GM12892 (cell line): ENCODE results near the gene SLIT3.

Experiments used
- DNase-seq: peaks from one replicate; pipeline ENCODE4 v3.0.0; 2011; ENCODE audit not compliant: insufficient read length
- FAIRE-seq: peaks from 2 replicates; lab custom pipeline; 2011; peaks lifted over from hg19 to GRCh38; lab: Jason Lieb, UNC
- POLR2A ChIP-seq: IDR thresholded peaks from 2 replicates; pipeline ENCODE4 v1.6.1; 2011; ENCODE audit warnings: low read depth, low read length, control low read depth
- POLR2AphosphoS5 ChIP-seq: IDR thresholded peaks from 2 replicates; pipeline ENCODE4 v1.6.1; 2011; ENCODE audit warnings: low read depth, low read length, control low read depth
- TAF1 ChIP-seq: IDR thresholded peaks from 2 replicates; pipeline ENCODE4 v1.6.1; 2011; ENCODE audit warnings: low read depth, mild to moderate bottlenecking, control low read depth, low read length, borderline replicate concordance

The SLIT3 gene

GRCh38 chr5:169072233-169072632 is 228.7 kb downstream of the SLIT3 start:
- DNase-seq (no peak), FAIRE-seq (no peak)
- no peak for TF ChIP-seq TAF1
- no peak for TF ChIP-seq POLR2AphosphoS5
- TF ChIP-seq POLR2A: no peak

GRCh38 chr5:169070413-169070812 is 230.5 kb downstream of the SLIT3 start:
- FAIRE-seq (no peak), DNase-seq (no peak)
- TF ChIP-seq POLR2AphosphoS5 (no peak), TAF1 (no peak), POLR2A (no peak)

GRCh38 chr5:169067751-169068173 is 233.2 kb downstream of the SLIT3 start:
- no peak for FAIRE-seq
- DNase-seq: no peak
- no peak for TF ChIP-seq TAF1
- no peak for TF ChIP-seq POLR2AphosphoS5
- no peak for TF ChIP-seq POLR2A

GRCh38 chr5:169065400-169065799 is 235.5 kb downstream of the SLIT3 start:
- no peak for FAIRE-seq
- no peak for TF ChIP-seq TAF1
- TF ChIP-seq POLR2A: no peak
- TF ChIP-seq POLR2AphosphoS5: no peak
- DNase-seq: no peak

GRCh38 chr5:169064093-169064492 is 236.8 kb downstream of the SLIT3 start:
- DNase-seq (no peak), FAIRE-seq (no peak)
- no peak for TF ChIP-seq POLR2A

GRCh38 chr5:169063316-169063953 is 237.5 kb downstream of the SLIT3 start:
- DNase-seq (no peak), FAIRE-seq (no peak)
- no peak for TF ChIP-seq POLR2AphosphoS5

GRCh38 chr5:169062690-169063089 is 238.2 kb downstream of the SLIT3 start:
- FAIRE-seq (no peak), DNase-seq (no peak)
- no peak for TF ChIP-seq TAF1
- TF ChIP-seq POLR2AphosphoS5: no peak
- TF ChIP-seq POLR2A: no peak

- FAIRE-seq: no peak
- TF ChIP-seq TAF1 (no peak), POLR2AphosphoS5 (no peak), POLR2A (no peak)
- DNase-seq: no peak
Measured at GRCh38 chr5:169054506-169054905, 246.4 kb downstream of the SLIT3 start.

- DNase-seq (no peak), FAIRE-seq (no peak)
- no peak for TF ChIP-seq POLR2AphosphoS5
- no peak for TF ChIP-seq TAF1
- TF ChIP-seq POLR2A: no peak
Measured at GRCh38 chr5:169052207-169052606, 248.7 kb downstream of the SLIT3 start.

GRCh38 chr5:169051351-169051750 is 249.6 kb downstream of the SLIT3 start:
- FAIRE-seq (no peak), DNase-seq (no peak)
- no peak for TF ChIP-seq TAF1
- TF ChIP-seq POLR2A: no peak
- TF ChIP-seq POLR2AphosphoS5: no peak

GRCh38 chr5:169050636-169051035 is 250.3 kb downstream of the SLIT3 start:
- FAIRE-seq (no peak), DNase-seq (no peak)
- TF ChIP-seq TAF1 (no peak), POLR2AphosphoS5 (no peak), POLR2A (no peak)

GRCh38 chr5:169050146-169050571 is 250.8 kb downstream of the SLIT3 start:
- DNase-seq (no peak), FAIRE-seq (no peak)
- TF ChIP-seq POLR2A: no peak
- TF ChIP-seq TAF1: no peak
- no peak for TF ChIP-seq POLR2AphosphoS5
